ENCODE results near the gene RPS15A. TPM values are rescaled to one million over a fixed set of nuclear protein-coding genes. Genes with fewer than 3 reads are reported as not detected.
"Not testable (repeated sequence)": the region's sequence is repeated elsewhere in the genome, so short reads cannot be mapped to it uniquely, and the experiment has no call there.

Gene RPS15A
- total RNA-seq, 2 donors from 2014 or later, result 1,367 to 1,664 TPM

- H3K4me1 ChIP-seq (ENCODE audit: control insufficient read depth, insufficient read depth, low read length); H3K9me3 Mint-ChIP-seq; H3K27me3 Mint-ChIP-seq (ENCODE audit: insufficient read depth); H3K27ac ChIP-seq (ENCODE audit: low read depth, low read length); H3K4me1 Mint-ChIP-seq; H3K36me3 Mint-ChIP-seq (ENCODE audit: low read depth); H3K27ac Mint-ChIP-seq; H3K9me3 ChIP-seq (ENCODE audit: control insufficient read depth, low read length); H3K36me3 ChIP-seq (ENCODE audit: control insufficient read depth, insufficient read depth, low read length); H3K4me3 Mint-ChIP-seq; H3K9ac ChIP-seq (ENCODE audit: extremely low read depth, low read length, poor library complexity, severe bottlenecking); H3K27me3 ChIP-seq (ENCODE audit: control insufficient read depth, insufficient read depth, low read length, poor library complexity, severe bottlenecking); H3K4me3 ChIP-seq (ENCODE audit: low read length): not testable (repeated sequence)
- peak; percentile 55 for DNase-seq
- 37% methylated on average over 5 to 11 of the region's 21 CpGs for WGBS, 2 experiments (ENCODE audit: insufficient coverage in 1 of 2, insufficient read length in 1 of 2)
- TF ChIP-seq CTCF (conservative IDR thresholded peaks at IDR 0.05), result peak; percentile 76
Observed at GRCh38 chr16:18759598-18760520, 30.3 kb downstream of the RPS15A start.

- H3K36me3 ChIP-seq (ENCODE audit: control insufficient read depth, insufficient read depth, low read length); DNase-seq; H3K27me3 Mint-ChIP-seq (ENCODE audit: insufficient read depth); H3K9ac ChIP-seq (ENCODE audit: extremely low read depth, low read length, poor library complexity, severe bottlenecking); H3K27me3 ChIP-seq (ENCODE audit: control insufficient read depth, insufficient read depth, low read length, poor library complexity, severe bottlenecking); H3K27ac Mint-ChIP-seq; H3K27ac ChIP-seq (ENCODE audit: low read depth, low read length); H3K4me3 ChIP-seq (ENCODE audit: low read length); H3K9me3 Mint-ChIP-seq; H3K4me1 Mint-ChIP-seq; H3K4me1 ChIP-seq (ENCODE audit: control insufficient read depth, insufficient read depth, low read length); H3K36me3 Mint-ChIP-seq (ENCODE audit: low read depth); H3K9me3 ChIP-seq (ENCODE audit: control insufficient read depth, low read length); H3K4me3 Mint-ChIP-seq: not testable (repeated sequence)
- WGBS, 2 experiments (ENCODE audit: insufficient coverage in 1 of 2, insufficient read length in 1 of 2), result no CpG with 5 or more reads among the region's 10 CpGs
Observed at GRCh38 chr16:18757960-18758660, 32.0 kb downstream of the RPS15A start.

- 92% methylated on average over 5 to 9 of the region's 9 CpGs for WGBS, 2 experiments (ENCODE audit: insufficient coverage in 1 of 2, insufficient read length in 1 of 2)
- not testable (repeated sequence) for H3K36me3 ChIP-seq (ENCODE audit: control insufficient read depth, insufficient read depth, low read length); H3K4me3 ChIP-seq (ENCODE audit: low read length); H3K9ac ChIP-seq (ENCODE audit: extremely low read depth, low read length, poor library complexity, severe bottlenecking); H3K27ac Mint-ChIP-seq; H3K27me3 Mint-ChIP-seq (ENCODE audit: insufficient read depth); H3K4me3 Mint-ChIP-seq; H3K27me3 ChIP-seq (ENCODE audit: control insufficient read depth, insufficient read depth, low read length, poor library complexity, severe bottlenecking); H3K9me3 Mint-ChIP-seq; H3K4me1 Mint-ChIP-seq; H3K4me1 ChIP-seq (ENCODE audit: control insufficient read depth, insufficient read depth, low read length); H3K9me3 ChIP-seq (ENCODE audit: control insufficient read depth, low read length); H3K36me3 Mint-ChIP-seq (ENCODE audit: low read depth); DNase-seq; H3K27ac ChIP-seq (ENCODE audit: low read depth, low read length)
Observed at GRCh38 chr16:18756639-18757038, 33.5 kb downstream of the RPS15A start.

- not testable (repeated sequence) for H3K4me3 Mint-ChIP-seq; H3K36me3 ChIP-seq (ENCODE audit: control insufficient read depth, insufficient read depth, low read length); H3K27me3 ChIP-seq (ENCODE audit: control insufficient read depth, insufficient read depth, low read length, poor library complexity, severe bottlenecking); H3K9me3 ChIP-seq (ENCODE audit: control insufficient read depth, low read length); H3K9ac ChIP-seq (ENCODE audit: extremely low read depth, low read length, poor library complexity, severe bottlenecking); H3K4me1 ChIP-seq (ENCODE audit: control insufficient read depth, insufficient read depth, low read length); H3K9me3 Mint-ChIP-seq; H3K27ac Mint-ChIP-seq; H3K36me3 Mint-ChIP-seq (ENCODE audit: low read depth); H3K4me1 Mint-ChIP-seq; DNase-seq; H3K4me3 ChIP-seq (ENCODE audit: low read length); H3K27me3 Mint-ChIP-seq (ENCODE audit: insufficient read depth); H3K27ac ChIP-seq (ENCODE audit: low read depth, low read length)
- 73% methylated on average over 2 of the region's 8 CpGs; no CpG with 5 or more reads in 1 of the 2 experiments for WGBS, 2 experiments (ENCODE audit: insufficient coverage in 1 of 2, insufficient read length in 1 of 2)
Observed at GRCh38 chr16:18742870-18743269, 47.3 kb downstream of the RPS15A start.

GRCh38 chr16:18740027-18740426 is 50.1 kb downstream of the RPS15A start:
- not testable (repeated sequence) for H3K9ac ChIP-seq (ENCODE audit: extremely low read depth, low read length, poor library complexity, severe bottlenecking); H3K9me3 ChIP-seq (ENCODE audit: control insufficient read depth, low read length); H3K36me3 ChIP-seq (ENCODE audit: control insufficient read depth, insufficient read depth, low read length); H3K27me3 Mint-ChIP-seq (ENCODE audit: insufficient read depth); H3K4me1 Mint-ChIP-seq; H3K4me3 Mint-ChIP-seq; H3K27ac Mint-ChIP-seq; H3K4me3 ChIP-seq (ENCODE audit: low read length); H3K27ac ChIP-seq (ENCODE audit: low read depth, low read length); H3K36me3 Mint-ChIP-seq (ENCODE audit: low read depth); H3K4me1 ChIP-seq (ENCODE audit: control insufficient read depth, insufficient read depth, low read length); DNase-seq; H3K9me3 Mint-ChIP-seq; H3K27me3 ChIP-seq (ENCODE audit: control insufficient read depth, insufficient read depth, low read length, poor library complexity, severe bottlenecking)
- 100% methylated on average over 1 of the region's 3 CpGs; no CpG with 5 or more reads in 1 of the 2 experiments for WGBS, 2 experiments (ENCODE audit: insufficient coverage in 1 of 2, insufficient read length in 1 of 2)

- H3K9me3 Mint-ChIP-seq, result peaks cover 13% of the 10 kb centered on the region
- H3K4me1 ChIP-seq (ENCODE audit: control insufficient read depth, insufficient read depth, low read length); H3K27me3 ChIP-seq (ENCODE audit: control insufficient read depth, insufficient read depth, low read length, poor library complexity, severe bottlenecking); H3K9me3 ChIP-seq (ENCODE audit: control insufficient read depth, low read length); H3K27ac ChIP-seq (ENCODE audit: low read depth, low read length); H3K27me3 Mint-ChIP-seq (ENCODE audit: insufficient read depth); H3K9ac ChIP-seq (ENCODE audit: extremely low read depth, low read length, poor library complexity, severe bottlenecking); H3K4me1 Mint-ChIP-seq; H3K27ac Mint-ChIP-seq; H3K4me3 Mint-ChIP-seq; H3K36me3 Mint-ChIP-seq (ENCODE audit: low read depth); H3K4me3 ChIP-seq (ENCODE audit: low read length); DNase-seq; H3K36me3 ChIP-seq (ENCODE audit: control insufficient read depth, insufficient read depth, low read length): not testable (repeated sequence)
- 57% methylated on average over 2 of the region's 4 CpGs; no CpG with 5 or more reads in 1 of the 2 experiments for WGBS, 2 experiments (ENCODE audit: insufficient coverage in 1 of 2, insufficient read length in 1 of 2)
Observed at GRCh38 chr16:18738768-18739167, 51.4 kb downstream of the RPS15A start.
